Neural cell (in vitro differentiated cells): ENCODE data around the gene GPR161. TPM values are rescaled to one million over a fixed set of nuclear protein-coding genes. Genes with fewer than 3 reads are reported as not detected.

Experiments used
- H2AFZ ChIP-seq: fragments of 200-600, 300-800 bp; sonication (generic), shearing (Covaris generic); 2 replicates; pipeline ENCODE4 v1.6.0; 2014; ENCODE audit warnings: low read depth, mild to moderate bottlenecking, antibody characterized with exemption, low read length, moderate library complexity
- H3F3A ChIP-seq: fragments of 200-600 bp; shearing (Covaris generic); 2 replicates; pipeline ENCODE4 v1.6.1; 2016; ENCODE audit warnings: mild to moderate bottlenecking, moderate library complexity, mixed read lengths, antibody characterized with exemption, low read length; ENCODE audit not compliant: insufficient read depth, poor library complexity, severe bottlenecking
- H3K27ac ChIP-seq: fragments of 200-600, 300-800 bp; sonication (generic), shearing (Covaris generic); 2 replicates; pipeline ENCODE4 v1.5.1; 2014; ENCODE audit warnings: mild to moderate bottlenecking, low read length, moderate library complexity
- H3K27me3 ChIP-seq: fragments of 300-800, 200-600 bp; sonication (generic), shearing (Covaris generic); 2 replicates; pipeline ENCODE4 v1.6.0; 2014; ENCODE audit warnings: mild to moderate bottlenecking, low read depth, low read length, moderate library complexity; ENCODE audit not compliant: insufficient read depth
- H3K36me3 ChIP-seq: fragments of 300-800, 200-600 bp; sonication (generic), shearing (Covaris generic); 2 replicates; pipeline ENCODE4 v1.5.1; 2014; ENCODE audit warnings: mild to moderate bottlenecking, antibody characterized with exemption, low read length, moderate library complexity; ENCODE audit not compliant: insufficient read depth
- H3K4me2 ChIP-seq: fragments of 300-800, 200-600 bp; sonication (generic), shearing (Covaris generic); 2 replicates; pipeline ENCODE4 v1.6.0; 2014; ENCODE audit warnings: mild to moderate bottlenecking, low read length
- H3K4me3 ChIP-seq: fragments of 300-800, 200-600 bp; sonication (generic), shearing (Covaris generic); 2 replicates; pipeline ENCODE4 v1.5.1; 2014; ENCODE audit warnings: mild to moderate bottlenecking, low read length, moderate library complexity
- H3K79me2 ChIP-seq: fragments of 200-600 bp; shearing (Covaris generic); replicated peaks from 2 replicates; pipeline ENCODE4 v1.6.0; 2014; ENCODE audit warnings: mild to moderate bottlenecking, low read length, moderate library complexity; ENCODE audit not compliant: insufficient read depth
- H3K9ac ChIP-seq: fragments of 300-800, 200-600 bp; sonication (generic), shearing (Covaris generic); 2 replicates; pipeline ENCODE4 v1.6.1; 2016; ENCODE audit warnings: mild to moderate bottlenecking, low read length, mixed read lengths
- H3K9me2 ChIP-seq: fragments of 200-600 bp; shearing (Covaris generic); 2 replicates; pipeline ENCODE4 v1.6.1; 2016; ENCODE audit warnings: mild to moderate bottlenecking, low read length, mixed read lengths; ENCODE audit not compliant: insufficient read depth
- H3K9me3 ChIP-seq: fragments of 200-600, 300-800 bp; sonication (generic), shearing (Covaris generic); 2 replicates; pipeline ENCODE4 v1.6.1; 2016; ENCODE audit warnings: mild to moderate bottlenecking, mixed run types, low read length, moderate library complexity, mixed read lengths
- H4K20me1 ChIP-seq: fragments of 200-600 bp; shearing (Covaris generic); 2 replicates; pipeline ENCODE4 v1.6.1; 2016; ENCODE audit warnings: mild to moderate bottlenecking, mixed run types; ENCODE audit not compliant: insufficient read depth
- CTCF ChIP-seq: fragments of 450-650 bp; IDR thresholded peaks from 2 replicates; pipeline ENCODE4 v1.5.1; 2014; ENCODE audit warnings: antibody characterized with exemption, mild to moderate bottlenecking, moderate library complexity; ENCODE audit not compliant: poor library complexity, severe bottlenecking
- EP300 ChIP-seq: fragments of 450-650 bp; conservative IDR thresholded peaks from 2 replicates; pipeline ENCODE4 v1.6.1; 2014; ENCODE audit warnings: antibody characterized with exemption, mild to moderate bottlenecking, moderate library complexity; ENCODE audit not compliant: poor library complexity, severe bottlenecking
- EZH2 ChIP-seq: fragments of 200-600, 300-800 bp; shearing (Covaris generic), sonication (generic); IDR thresholded peaks from 2 replicates; pipeline ENCODE4 v1.6.1; 2014; ENCODE audit warnings: antibody characterized with exemption, low read length, borderline replicate concordance, mild to moderate bottlenecking; ENCODE audit not compliant: insufficient read depth, poor library complexity, severe bottlenecking
- MXI1 ChIP-seq: fragments of 450-650 bp; conservative IDR thresholded peaks from 2 replicates; pipeline ENCODE4 v1.6.1; 2014; ENCODE audit warnings: antibody characterized with exemption, mild to moderate bottlenecking; ENCODE audit not compliant: poor library complexity, severe bottlenecking
- POLR2AphosphoS5 ChIP-seq: IDR thresholded peaks from 2 replicates; pipeline ENCODE4 v1.6.1; 2012
- RAD21 ChIP-seq: fragments of 450-650 bp; conservative IDR thresholded peaks from 2 replicates; pipeline ENCODE4 v1.6.1; 2014; ENCODE audit warnings: antibody characterized with exemption, mild to moderate bottlenecking, moderate library complexity
- SMC3 ChIP-seq: fragments of 450-650 bp; conservative IDR thresholded peaks from 2 replicates; pipeline ENCODE4 v1.6.1; 2014; ENCODE audit warnings: antibody characterized with exemption, mild to moderate bottlenecking, moderate library complexity; ENCODE audit not compliant: poor library complexity
- TAF1 ChIP-seq: IDR thresholded peaks from 2 replicates; pipeline ENCODE4 v1.6.1; 2012; ENCODE audit warnings: low read depth
- polyA plus RNA-seq: library from polyadenylated mRNA; depleted of rRNA; stranded (reverse); fragments of >200 nt; gene quantifications from 2 replicates; pipeline ENCODE4 v1.2.3, GENCODE V29; 2014
- TF ChIP-seq, protein P1 (sequence below): IDR thresholded peaks from 2 replicates; pipeline ENCODE4 v1.6.1; 2012; ENCODE audit warnings: borderline replicate concordance

GPR161 gene
- polyA plus RNA-seq, 1 donor from 2014 or later: 39.0 TPM

GRCh38 chr1:168163670-168164069 is 26.9 kb upstream of the GPR161 start:
- no peaks in the 10 kb centered on the region for H3K9me3 ChIP-seq
- no peak overlapping the region for H3K27ac ChIP-seq
- TF ChIP-seq SMC3 (no peak), CTCF (no peak), EZH2 (no peak), POLR2AphosphoS5 (no peak), RAD21 (no peak), EP300 (no peak), MXI1 (no peak), TAF1 (no peak)
- TF ChIP-seq, protein P1, sequence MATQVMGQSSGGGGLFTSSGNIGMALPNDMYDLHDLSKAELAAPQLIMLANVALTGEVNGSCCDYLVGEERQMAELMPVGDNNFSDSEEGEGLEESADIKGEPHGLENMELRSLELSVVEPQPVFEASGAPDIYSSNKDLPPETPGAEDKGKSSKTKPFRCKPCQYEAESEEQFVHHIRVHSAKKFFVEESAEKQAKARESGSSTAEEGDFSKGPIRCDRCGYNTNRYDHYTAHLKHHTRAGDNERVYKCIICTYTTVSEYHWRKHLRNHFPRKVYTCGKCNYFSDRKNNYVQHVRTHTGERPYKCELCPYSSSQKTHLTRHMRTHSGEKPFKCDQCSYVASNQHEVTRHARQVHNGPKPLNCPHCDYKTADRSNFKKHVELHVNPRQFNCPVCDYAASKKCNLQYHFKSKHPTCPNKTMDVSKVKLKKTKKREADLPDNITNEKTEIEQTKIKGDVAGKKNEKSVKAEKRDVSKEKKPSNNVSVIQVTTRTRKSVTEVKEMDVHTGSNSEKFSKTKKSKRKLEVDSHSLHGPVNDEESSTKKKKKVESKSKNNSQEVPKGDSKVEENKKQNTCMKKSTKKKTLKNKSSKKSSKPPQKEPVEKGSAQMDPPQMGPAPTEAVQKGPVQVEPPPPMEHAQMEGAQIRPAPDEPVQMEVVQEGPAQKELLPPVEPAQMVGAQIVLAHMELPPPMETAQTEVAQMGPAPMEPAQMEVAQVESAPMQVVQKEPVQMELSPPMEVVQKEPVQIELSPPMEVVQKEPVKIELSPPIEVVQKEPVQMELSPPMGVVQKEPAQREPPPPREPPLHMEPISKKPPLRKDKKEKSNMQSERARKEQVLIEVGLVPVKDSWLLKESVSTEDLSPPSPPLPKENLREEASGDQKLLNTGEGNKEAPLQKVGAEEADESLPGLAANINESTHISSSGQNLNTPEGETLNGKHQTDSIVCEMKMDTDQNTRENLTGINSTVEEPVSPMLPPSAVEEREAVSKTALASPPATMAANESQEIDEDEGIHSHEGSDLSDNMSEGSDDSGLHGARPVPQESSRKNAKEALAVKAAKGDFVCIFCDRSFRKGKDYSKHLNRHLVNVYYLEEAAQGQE: no peak
- no peaks in the 10 kb centered on the region for H3K9me2 ChIP-seq
- H4K20me1 ChIP-seq: no peaks in the 10 kb centered on the region
- H2AFZ ChIP-seq: no peak overlapping the region
- no peaks in the 10 kb centered on the region for H3K79me2 ChIP-seq
- no peaks in the 10 kb centered on the region for H3K27me3 ChIP-seq
- H3K9ac ChIP-seq: no peak overlapping the region
- H3F3A ChIP-seq: no peaks in the 10 kb centered on the region
- H3K36me3 ChIP-seq: no peaks in the 10 kb centered on the region
- no peak overlapping the region for H3K4me2 ChIP-seq
- H3K4me3 ChIP-seq: no peak overlapping the region

GRCh38 chr1:168161459-168161858 is 24.7 kb upstream of the GPR161 start:
- H3K9ac ChIP-seq: no peak overlapping the region
- no peak overlapping the region for H3K4me3 ChIP-seq
- H3K9me3 ChIP-seq: no peaks in the 10 kb centered on the region
- H3K4me2 ChIP-seq: no peak overlapping the region
- H3K36me3 ChIP-seq: no peaks in the 10 kb centered on the region
- H3K79me2 ChIP-seq: no peaks in the 10 kb centered on the region
- H3F3A ChIP-seq: no peaks in the 10 kb centered on the region
- H3K27ac ChIP-seq: no peak overlapping the region
- no peaks in the 10 kb centered on the region for H4K20me1 ChIP-seq
- H3K9me2 ChIP-seq: no peaks in the 10 kb centered on the region
- no peaks in the 10 kb centered on the region for H3K27me3 ChIP-seq
- no peak for TF ChIP-seq RAD21
- no peak for TF ChIP-seq TAF1
- TF ChIP-seq, protein P1: no peak
- TF ChIP-seq CTCF: no peak
- no peak for TF ChIP-seq SMC3
- no peak for TF ChIP-seq POLR2AphosphoS5
- TF ChIP-seq EP300: no peak
- TF ChIP-seq MXI1: no peak
- TF ChIP-seq EZH2: no peak
- no peak overlapping the region for H2AFZ ChIP-seq
